HG02623 (cell line): Measurements from ENCODE around the gene SPINK2.

ENCODE experiments used
- ATAC-seq: cut with Tn5 transposase; IDR thresholded peaks from one replicate; pipeline ENCODE4 v1.9.1; 2021; ENCODE audit warnings: moderate library complexity; ENCODE audit not compliant: unreplicated experiment

SPINK2 gene, protein sequence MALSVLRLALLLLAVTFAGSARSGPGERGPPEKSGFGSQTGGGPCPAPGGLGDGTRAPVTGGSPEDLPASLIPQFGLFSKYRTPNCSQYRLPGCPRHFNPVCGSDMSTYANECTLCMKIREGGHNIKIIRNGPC

GRCh38 chr4:56821381-56822243, at the start of gene SPINK2:
SPINK2 (minus strand) TSS chr4:56821701; CDS start chr4:56821662, 39 bp downstream.
- ATAC-seq, result peak; percentile 39

DNA sequence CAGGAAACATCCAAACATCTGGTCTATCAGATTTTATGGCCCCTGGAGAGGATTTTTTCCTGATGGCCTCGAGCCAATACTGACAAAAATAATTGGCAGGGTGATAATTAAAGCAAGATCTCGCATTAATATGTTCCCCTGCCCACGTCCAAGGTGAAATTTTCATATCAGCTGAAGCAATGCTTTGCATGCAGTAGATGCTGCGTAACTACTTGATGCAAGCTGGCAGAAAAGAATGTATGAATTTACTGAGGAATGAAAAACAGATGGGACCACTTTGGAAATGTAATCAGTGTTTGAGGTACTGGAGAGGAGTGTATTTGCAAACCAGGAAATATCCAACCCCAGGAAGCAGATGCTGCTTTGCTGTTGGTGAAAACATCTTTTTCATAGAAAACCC, 49.4 kb upstream of the SPINK2 start:
- ATAC-seq, result no peak

DNA sequence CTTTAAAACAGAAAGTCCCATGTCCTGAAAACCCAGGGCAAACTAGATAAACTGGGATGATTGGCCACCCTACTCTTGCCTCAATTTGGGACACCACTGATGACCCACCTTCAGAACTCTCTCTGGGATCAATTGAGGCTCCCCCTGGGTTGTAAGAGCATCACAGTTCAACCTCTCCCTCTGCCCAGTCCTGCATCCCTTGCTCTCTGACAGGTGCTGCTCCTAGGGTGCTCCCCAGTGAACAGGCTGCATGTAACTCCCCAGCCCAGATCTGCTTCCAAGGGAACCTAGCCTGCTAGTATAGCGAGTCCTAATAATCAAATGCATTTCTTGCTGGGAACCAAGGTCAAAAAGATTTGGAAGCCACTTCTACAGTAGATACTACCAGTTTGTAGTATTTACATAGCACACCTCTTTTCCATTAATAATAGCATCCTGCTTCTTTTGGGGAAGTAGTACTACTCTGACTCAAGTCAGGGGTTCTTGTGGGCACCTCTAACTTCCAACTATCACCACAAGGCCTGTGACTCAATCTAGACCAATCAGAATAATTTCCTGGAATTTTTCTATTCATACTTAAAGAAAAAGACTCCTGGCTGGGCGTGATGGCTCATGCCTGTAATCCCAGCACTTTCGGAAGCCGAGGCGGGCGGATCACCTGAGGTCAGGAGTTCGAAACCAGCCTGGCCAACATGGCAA, 42.1 kb upstream of the SPINK2 start:
- peak; percentile 56 for ATAC-seq

GRCh38 chr4:56861360-56861759, 39.9 kb upstream of the SPINK2 start:
- ATAC-seq, result no peak

GRCh38 chr4:56860781-56861180, 39.3 kb upstream of the SPINK2 start:
- ATAC-seq, result no peak

- ATAC-seq, result peak; percentile 50
These were observed 38.3 kb upstream of the SPINK2 start for GRCh38 chr4:56859841-56860240.

- ATAC-seq, result no peak
These were observed 36.3 kb upstream of the SPINK2 start for GRCh38 chr4:56857601-56858309.

GRCh38 chr4:56856656-56857055, 35.2 kb upstream of the SPINK2 start:
- ATAC-seq, result no peak

- ATAC-seq, result no peak
These were observed 29.4 kb upstream of the SPINK2 start for GRCh38 chr4:56850910-56851309.

- no peak for ATAC-seq
These were observed 23.5 kb upstream of the SPINK2 start for GRCh38 chr4:56844802-56845580.

DNA sequence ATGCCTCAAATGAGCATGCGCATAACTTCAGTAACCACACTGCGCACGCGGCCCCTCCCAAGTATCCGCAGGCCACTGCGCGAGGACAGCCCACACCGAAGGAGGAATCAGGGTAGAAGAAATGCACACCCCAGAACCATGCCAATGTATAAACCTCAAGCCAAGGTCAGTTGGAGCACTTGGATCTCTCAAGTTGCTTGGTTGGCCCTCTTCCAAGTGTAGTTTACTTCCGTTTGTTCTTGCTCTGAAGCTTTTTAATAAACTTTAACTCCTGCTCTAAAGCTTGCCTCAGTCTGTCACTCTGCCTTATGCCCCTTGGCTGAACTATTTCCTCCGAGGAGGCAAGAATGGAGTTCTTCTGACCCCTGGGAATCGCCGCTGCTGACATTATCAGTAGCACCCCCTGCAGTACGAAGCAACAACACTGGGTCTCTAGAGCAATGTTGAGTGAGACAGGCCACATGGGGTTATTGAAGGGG, 22.0 kb upstream of the SPINK2 start:
- no peak for ATAC-seq

GRCh38 chr4:56840559-56840958, 19.1 kb upstream of the SPINK2 start:
- no peak for ATAC-seq

DNA sequence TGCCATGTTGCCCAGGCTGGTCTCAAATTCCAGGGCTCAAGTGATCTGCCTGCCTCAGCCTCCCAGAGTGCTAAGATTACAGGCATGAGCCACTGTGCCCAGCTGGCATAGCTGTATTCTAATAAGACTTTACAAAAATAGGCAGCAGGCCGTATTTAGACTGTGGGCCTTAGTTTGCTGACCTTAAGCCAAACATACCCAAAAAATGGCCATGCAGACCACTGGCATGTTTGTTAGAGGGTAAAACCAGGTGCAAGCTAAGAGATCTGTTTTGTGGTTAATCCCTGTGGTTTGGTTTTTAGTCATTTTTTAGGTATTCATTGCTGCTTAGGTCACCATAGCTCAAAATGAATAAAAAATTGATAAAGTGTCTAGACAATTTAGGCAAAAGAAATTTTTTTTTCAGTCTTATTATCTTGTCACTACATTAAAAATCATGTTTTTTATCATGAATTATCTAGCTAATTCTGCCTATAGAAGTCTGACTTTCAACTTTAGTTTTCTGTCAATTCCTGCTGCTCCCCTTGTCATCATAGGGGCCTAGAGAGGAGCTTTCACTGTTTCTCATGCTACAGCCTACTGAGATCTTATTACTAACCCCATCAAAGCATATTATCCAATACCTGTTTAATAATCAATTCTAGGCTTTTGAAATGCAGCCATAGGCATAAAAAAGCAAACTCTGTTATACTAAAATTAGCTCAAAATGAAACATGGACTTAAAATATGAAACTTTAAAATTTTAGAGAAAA, 7.5 kb upstream of the SPINK2 start:
- no peak for ATAC-seq

- ATAC-seq, result no peak
These were observed 2.6 kb upstream of the SPINK2 start for GRCh38 chr4:56823933-56824600.

- no peak for ATAC-seq
These were observed 2.7 kb downstream of the SPINK2 start for GRCh38 chr4:56818797-56819196.

DNA sequence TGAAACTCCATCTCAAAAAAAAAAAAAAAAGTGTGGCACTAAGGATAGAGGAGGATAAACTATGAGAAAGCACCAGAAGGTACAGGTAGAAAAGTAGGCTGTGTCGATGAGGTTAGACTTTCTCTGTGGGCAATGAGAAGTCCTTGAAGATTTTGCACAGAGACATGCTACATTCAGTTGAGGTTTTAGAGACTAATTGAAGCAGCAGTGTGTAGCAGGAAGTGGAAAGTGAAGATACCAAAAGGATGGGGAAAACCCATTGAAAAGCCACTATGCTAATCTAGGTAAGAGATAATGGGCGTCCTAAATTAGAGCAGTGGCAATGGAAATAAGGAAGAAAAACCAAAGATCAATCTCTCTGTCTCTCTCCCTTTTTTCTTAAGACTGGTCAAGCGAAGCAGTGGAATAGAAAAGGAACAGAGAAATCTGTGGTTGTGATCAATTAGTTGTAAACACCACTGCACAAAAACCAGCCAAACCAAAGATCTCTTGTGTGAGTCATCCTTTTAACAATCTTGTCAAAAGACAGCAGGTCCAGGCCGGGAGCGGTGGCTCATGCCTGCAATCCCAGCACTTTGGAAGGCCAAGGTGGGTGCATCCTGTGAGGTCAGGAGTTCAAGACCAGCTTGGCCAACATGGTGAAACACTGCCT, 3.5 kb downstream of the SPINK2 start:
- peak; percentile 83 for ATAC-seq

DNA sequence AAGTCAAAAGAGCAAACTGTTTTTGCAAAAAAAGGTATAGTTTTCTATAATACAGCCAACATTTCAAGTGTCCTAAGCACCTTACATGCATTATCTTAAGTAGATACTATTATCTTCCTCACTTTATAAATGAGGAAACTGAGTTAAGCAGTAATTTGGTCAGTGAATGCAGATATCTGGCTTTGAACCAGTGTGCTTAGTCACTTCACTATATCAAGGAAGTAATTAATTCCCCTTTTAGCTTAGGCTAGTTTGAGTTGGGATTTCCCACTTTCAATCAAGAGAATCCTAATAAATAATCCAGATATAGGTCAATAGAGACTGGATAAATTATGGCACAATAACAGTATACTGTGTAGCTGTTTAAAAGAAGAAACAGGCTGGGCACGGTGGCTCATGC, 14.8 kb downstream of the SPINK2 start:
- ATAC-seq, result no peak

DNA sequence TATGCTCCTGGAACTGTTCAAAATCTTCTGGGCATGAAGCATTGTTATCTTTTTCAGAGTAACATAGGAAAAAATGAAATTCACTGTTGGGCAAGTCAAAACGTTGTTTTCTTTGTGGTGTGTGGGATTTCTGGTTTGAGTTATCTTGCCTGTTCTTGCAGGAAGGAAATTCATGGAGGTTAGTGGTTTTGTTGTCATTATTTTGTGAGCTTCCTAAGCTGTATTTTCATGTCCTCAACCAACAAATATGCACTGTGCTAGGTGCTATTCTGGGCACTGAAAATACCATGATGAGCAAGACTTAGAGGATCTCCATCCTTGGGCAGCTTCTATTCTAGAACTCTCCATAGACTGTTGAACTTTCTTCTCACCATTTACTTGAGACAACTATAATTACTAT, 16.9 kb downstream of the SPINK2 start:
- ATAC-seq, result no peak

DNA sequence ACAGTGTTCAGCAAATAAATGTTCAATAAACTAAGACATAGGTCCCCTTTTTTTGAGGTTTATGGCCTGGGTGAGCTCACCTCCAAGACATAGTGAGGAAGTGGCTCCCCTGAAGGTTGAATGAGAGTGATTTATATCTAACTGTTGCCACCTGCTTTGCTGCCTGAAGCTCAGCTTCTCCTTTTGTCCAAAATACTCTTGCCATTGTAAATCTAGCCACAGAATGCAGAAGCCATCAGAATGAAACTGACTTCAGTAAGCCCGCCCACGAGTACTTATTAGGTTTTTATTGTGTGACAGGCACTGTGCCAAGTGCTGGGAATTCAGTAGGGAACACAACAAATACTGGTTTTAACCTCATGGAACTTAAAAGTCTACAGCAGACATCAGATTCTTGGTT, 18.0 kb downstream of the SPINK2 start:
- ATAC-seq, result no peak
